Endothelial cell of umbilical vein (primary cell): ENCODE data around the gene THOC5. TPM values are rescaled to one million over a fixed set of nuclear protein-coding genes. Genes with fewer than 3 reads are reported as not detected.

ENCODE experiments used
- BruUV-seq: library from RNA; stranded (reverse); fragments of 400-500 nt; replicated peaks from 2 replicates; lab custom pipeline; 2021; lab: Mats Ljungman, UMichigan
- CTCF ChIA-PET: fragments of 300-600, 350-600 bp; sonication (Branson Sonifier 250); formaldehyde crosslinking; loops from one replicate; lab custom pipeline; 2021; ENCODE audit warnings: antibody characterized with exemption, inconsistent platforms; lab: Charles Lee
- POLR2A ChIA-PET: fragments of 300-600, 350-600 bp; sonication (Branson Sonifier 250); formaldehyde crosslinking; loops from one replicate; lab custom pipeline; 2021; ENCODE audit warnings: antibody characterized with exemption, inconsistent platforms; lab: Charles Lee
- DNase-seq: peaks from one replicate; pipeline ENCODE4 v3.0.0-alpha.2; 2011; ENCODE audit warnings: low read depth, low spot score
- FAIRE-seq: peaks from 2 replicates; lab custom pipeline; 2011; peaks lifted over from hg19 to GRCh38; lab: Jason Lieb, UNC
- H2AFZ ChIP-seq: 2 replicates; pipeline ENCODE4 v1.6.0; 2012; ENCODE audit warnings: low read depth, low read length, control low read depth, inconsistent platforms
- H3K27ac ChIP-seq: 2 replicates; pipeline ENCODE4 v1.5.1; 2011; ENCODE audit warnings: low read depth, mild to moderate bottlenecking, control low read depth, low read length, moderate library complexity; ENCODE audit not compliant: insufficient read depth
- H3K27me3 ChIP-seq, 2 experiments: 2 replicates each; pipeline versions ENCODE4 v1.6.0 to v1.6.1; 2011; ENCODE audit warnings: low read length in 2 of 2, mixed read lengths in 1 of 2; ENCODE audit not compliant: control insufficient read depth in 2 of 2, insufficient read depth in 2 of 2
- H3K36me3 ChIP-seq, 2 experiments: 2 replicates in 1 of 2; 3 replicates in 1 of 2; pipeline ENCODE4 v1.5.1; 2011; ENCODE audit warnings: low read length in 2 of 2, mild to moderate bottlenecking in 1 of 2, moderate library complexity in 1 of 2; ENCODE audit not compliant: control insufficient read depth in 2 of 2, insufficient read depth in 2 of 2; ENCODE audit errors: extremely low read depth in 1 of 2
- H3K4me1 ChIP-seq: 3 replicates; pipeline ENCODE4 v1.5.1; 2011; ENCODE audit warnings: mild to moderate bottlenecking, low read length; ENCODE audit not compliant: control insufficient read depth, insufficient read depth; ENCODE audit errors: extremely low read depth
- H3K4me2 ChIP-seq: 2 replicates; pipeline ENCODE4 v1.6.1; 2011; ENCODE audit warnings: low read length, control low read depth, mixed read lengths; ENCODE audit not compliant: insufficient read depth
- H3K4me3 ChIP-seq, 3 experiments: fragments of 200-600 bp in 1 of 3; sonication (generic), shearing (Covaris generic) in 1 of 3; replicated peaks in 1 of 3; 2 replicates each; pipeline ENCODE4 v1.5.1; 2011 to 2016; ENCODE audit warnings: control low read depth in 3 of 3, low read length in 3 of 3, mild to moderate bottlenecking in 2 of 3, inconsistent platforms in 1 of 3, low read depth in 1 of 3, moderate library complexity in 1 of 3; ENCODE audit not compliant: insufficient read depth in 1 of 3
- H3K79me2 ChIP-seq: 2 replicates; pipeline ENCODE4 v1.6.0; 2012; ENCODE audit warnings: low read length, inconsistent platforms; ENCODE audit not compliant: control insufficient read depth, insufficient read depth
- H3K9ac ChIP-seq: replicated peaks from 2 replicates; pipeline ENCODE3; 2011; ENCODE audit warnings: low read length, control low read depth; ENCODE audit not compliant: insufficient read depth; ENCODE audit errors: extremely low read depth
- H3K9me1 ChIP-seq: replicated peaks from 3 replicates; pipeline ENCODE4 v1.6.0; 2011; ENCODE audit warnings: mild to moderate bottlenecking, low read length; ENCODE audit not compliant: control insufficient read depth, insufficient read depth; ENCODE audit errors: extremely low read depth
- H3K9me3 ChIP-seq: replicated peaks from 2 replicates; pipeline ENCODE4 v1.5.1; 2012; ENCODE audit warnings: low read length, inconsistent platforms; ENCODE audit not compliant: control insufficient read depth, insufficient read depth
- H4K20me1 ChIP-seq: replicated peaks from 2 replicates; pipeline ENCODE3; 2011; ENCODE audit warnings: mild to moderate bottlenecking, low read length; ENCODE audit not compliant: control insufficient read depth, insufficient read depth; ENCODE audit errors: extremely low read depth
- CTCF ChIP-seq, 2 donors: IDR thresholded peaks; 1 replicate in 1 of 2; 2 replicates in 1 of 2; pipeline ENCODE4 v1.5.1; 2011; ENCODE audit warnings: low read length in 2 of 2, mild to moderate bottlenecking in 2 of 2, moderate library complexity in 2 of 2, control low read depth in 1 of 2, inconsistent platforms in 1 of 2, low read depth in 1 of 2; ENCODE audit not compliant: insufficient read depth in 1 of 2; ENCODE audit errors: extremely low read depth in 1 of 2
- EZH2 ChIP-seq: IDR thresholded peaks from 2 replicates; pipeline ENCODE4 v1.6.1; 2012; ENCODE audit warnings: borderline replicate concordance, low read depth, mild to moderate bottlenecking, moderate library complexity, low read length, inconsistent platforms; ENCODE audit not compliant: severe bottlenecking
- FOS ChIP-seq: IDR thresholded peaks from 2 replicates; pipeline ENCODE4 v1.6.1; 2011; ENCODE audit warnings: mild to moderate bottlenecking, low read length, moderate library complexity, borderline replicate concordance; ENCODE audit not compliant: insufficient read depth
- GATA2 ChIP-seq: IDR thresholded peaks from 2 replicates; pipeline ENCODE4 v1.7.0; 2011; ENCODE audit warnings: low read depth, mild to moderate bottlenecking, moderate library complexity, mixed read lengths, low read length; ENCODE audit not compliant: insufficient read length, insufficient read depth
- JUN ChIP-seq: IDR thresholded peaks from 2 replicates; pipeline ENCODE4 v1.6.1; 2011; ENCODE audit warnings: borderline replicate concordance, low read depth; ENCODE audit not compliant: insufficient read length, insufficient read depth
- MAX ChIP-seq: IDR thresholded peaks from 2 replicates; pipeline ENCODE4 v1.6.1; 2011; ENCODE audit not compliant: insufficient read depth, insufficient read length
- MYC ChIP-seq: IDR thresholded peaks from one replicate; pipeline ENCODE4 v1.6.1; 2011; ENCODE audit warnings: mild to moderate bottlenecking, low read depth, low read length
- POLR2A ChIP-seq: IDR thresholded peaks from 2 replicates; pipeline ENCODE4 v1.6.1; 2012; ENCODE audit warnings: low read depth, mild to moderate bottlenecking, control low read depth, low read length
- dilution Hi-C: fragments of 300-500 bp; cut with MboI; formaldehyde crosslinking; loops from one replicate; pipeline ENCODE4 v1.15.0; 2019; ENCODE audit warnings: low sequenced_read_pairs; ENCODE audit not compliant: extremely low pct_ligation_motif_present
- intact Hi-C: fragments of 100-400 bp; cut with micrococcal nuclease; formaldehyde crosslinking; loops from one replicate; pipeline ENCODE4 v1.10.0; 2022
- polyA plus RNA-seq, 4 experiments: library from polyadenylated mRNA; depleted of rRNA in 3 of 4; stranded (reverse) in 3 of 4; unstranded in 1 of 4; fragments of >200 nt; gene quantifications; 2 replicates each; pipeline versions ENCODE4 v1.2.1 to v1.2.3, GENCODE V29; 2011 to 2012; ENCODE audit warnings: missing spikeins in 1 of 4
- total RNA-seq: library from RNA; stranded (reverse); gene quantifications from 2 replicates; pipeline ENCODE4 v1.2.3, GENCODE V29; 2021

The THOC5 gene
- total and polyA plus RNA-seq, 2 donors (not counting 3 experiments of a cell fraction or from before 2014, with no cell fraction given) = 35.0 to 82.9 TPM

GRCh38 chr22:29484642-29485041 is 68.9 kb downstream of the THOC5 start:
- dilution Hi-C loops (no loop called here), intact Hi-C loops (no loop called here)
- Histone ChIP-seq H3K4me3 (no peak overlapping the region), H3K4me2 (no peak overlapping the region), H3K79me2 (no peaks in the 10 kb centered on the region), H3K27ac (no peak overlapping the region), H3K27me3 (peaks cover 21 to 24% of the 10 kb centered on the region in 2 experiments), H3K9me1 (no peaks in the 10 kb centered on the region), H2AFZ (no peak overlapping the region), H3K36me3 (no peaks in the 10 kb centered on the region), H3K9ac (no peak overlapping the region), H3K4me1 (peaks cover 5% of the 10 kb centered on the region), H3K9me3 (no peaks in the 10 kb centered on the region), H4K20me1 (no peaks in the 10 kb centered on the region)
- ChIA-PET POLR2A (no interaction called here), CTCF (interaction anchor here (0.9 to 2.4 kb wide), 3 partner anchors 14 to 15 kb away, joined by 3 to 10 read pairs (median 3); no protein-coding TSS in a partner anchor)
- BruUV-seq = no TSS peak
- TF ChIP-seq JUN (no peak), MYC (no peak), GATA2 (no peak), EZH2 (no peak), CTCF (IDR thresholded peaks at IDR 0.05; ENCODE audit: extremely low read depth in 1 of 2, insufficient read depth in 1 of 2, low read depth in 1 of 2, low read length in 2 of 2) (no peak)
- DNase-seq (no peak), FAIRE-seq (no peak)

GRCh38 chr22:29483254-29483653 is 70.3 kb downstream of the THOC5 start:
- Histone ChIP-seq H4K20me1 (no peaks in the 10 kb centered on the region), H3K27ac (no peak overlapping the region), H3K4me1 (peaks cover 5% of the 10 kb centered on the region), H3K9me1 (no peaks in the 10 kb centered on the region), H3K79me2 (no peaks in the 10 kb centered on the region), H3K4me2 (no peak overlapping the region), H3K4me3 (no peak overlapping the region), H2AFZ (no peak overlapping the region), H3K27me3 (peaks cover 34 to 36% of the 10 kb centered on the region in 2 experiments), H3K9me3 (no peaks in the 10 kb centered on the region), H3K36me3 (no peaks in the 10 kb centered on the region), H3K9ac (no peak overlapping the region)
- CTCF ChIA-PET = interaction anchor here (1.1 to 2.4 kb wide), 4 partner anchors 12 to 41 kb away, joined by 3 to 10 read pairs (median 5); no protein-coding TSS in a partner anchor
- DNase-seq (no peak), FAIRE-seq (no peak)
- BruUV-seq = no TSS peak
- TF ChIP-seq JUN (no peak), MYC (no peak), EZH2 (no peak), FOS (no peak), MAX (no peak), POLR2A (no peak), GATA2 (no peak)
- intact Hi-C loops (no loop called here), dilution Hi-C loops (no loop called here)
- POLR2A ChIA-PET = no interaction called here
